Measurements from ENCODE around the gene PLEKHB2. TPM values are rescaled to one million over a fixed set of nuclear protein-coding genes. Genes with fewer than 3 reads are reported as not detected.
"Not testable (repeated sequence)": the region's sequence is repeated elsewhere in the genome, so short reads cannot be mapped to it uniquely, and the experiment has no call there.

Gene PLEKHB2
- total and polyA plus RNA-seq, 2 experiments from 2014 or later, result 36.6 to 61.0 TPM

DNA sequence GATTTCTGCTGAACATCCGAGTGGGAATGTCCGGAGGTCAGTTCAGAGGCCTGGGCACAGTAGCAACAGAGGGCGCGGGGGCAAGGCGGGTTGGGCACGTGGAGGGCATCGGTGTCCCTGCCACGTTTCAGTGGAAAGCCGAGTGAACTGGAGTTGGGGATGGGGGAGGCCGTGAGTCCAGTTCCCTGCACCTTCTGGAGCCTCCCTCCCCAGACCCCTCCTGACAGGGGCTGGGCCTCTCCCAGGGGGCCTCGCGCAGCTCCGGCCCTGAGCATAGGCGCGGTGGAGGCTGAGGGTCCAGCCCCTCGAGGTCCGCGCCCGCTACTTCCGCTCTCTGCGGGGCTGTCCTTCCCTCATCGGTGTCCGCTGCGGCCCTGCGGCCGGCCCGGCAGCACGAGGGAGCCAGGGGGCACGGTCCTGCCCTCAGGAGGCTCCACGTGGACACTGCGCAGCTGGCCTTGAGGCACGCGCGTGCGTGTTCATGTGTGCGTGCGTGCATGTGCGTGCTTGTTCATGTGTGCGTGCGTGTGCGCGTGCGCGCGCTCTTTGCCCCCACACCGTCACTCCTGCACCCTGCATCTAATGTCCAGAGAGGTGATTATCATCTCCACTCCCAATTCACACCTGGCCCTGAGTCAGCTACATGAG lies 50.2 kb downstream of the PLEKHB2 start:
- H3K36me3 ChIP-seq, result no peaks in the 10 kb centered on the region
- no peaks in the 10 kb centered on the region for H3K9me3 ChIP-seq (ENCODE audit: low read depth)
- H3K27me3 ChIP-seq, result no peaks in the 10 kb centered on the region
- TF ChIP-seq, protein P1, sequence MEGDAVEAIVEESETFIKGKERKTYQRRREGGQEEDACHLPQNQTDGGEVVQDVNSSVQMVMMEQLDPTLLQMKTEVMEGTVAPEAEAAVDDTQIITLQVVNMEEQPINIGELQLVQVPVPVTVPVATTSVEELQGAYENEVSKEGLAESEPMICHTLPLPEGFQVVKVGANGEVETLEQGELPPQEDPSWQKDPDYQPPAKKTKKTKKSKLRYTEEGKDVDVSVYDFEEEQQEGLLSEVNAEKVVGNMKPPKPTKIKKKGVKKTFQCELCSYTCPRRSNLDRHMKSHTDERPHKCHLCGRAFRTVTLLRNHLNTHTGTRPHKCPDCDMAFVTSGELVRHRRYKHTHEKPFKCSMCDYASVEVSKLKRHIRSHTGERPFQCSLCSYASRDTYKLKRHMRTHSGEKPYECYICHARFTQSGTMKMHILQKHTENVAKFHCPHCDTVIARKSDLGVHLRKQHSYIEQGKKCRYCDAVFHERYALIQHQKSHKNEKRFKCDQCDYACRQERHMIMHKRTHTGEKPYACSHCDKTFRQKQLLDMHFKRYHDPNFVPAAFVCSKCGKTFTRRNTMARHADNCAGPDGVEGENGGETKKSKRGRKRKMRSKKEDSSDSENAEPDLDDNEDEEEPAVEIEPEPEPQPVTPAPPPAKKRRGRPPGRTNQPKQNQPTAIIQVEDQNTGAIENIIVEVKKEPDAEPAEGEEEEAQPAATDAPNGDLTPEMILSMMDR (IDR thresholded peaks at IDR 0.05; ENCODE audit: low read depth, low read length), result no peak
- H3K4me1 ChIP-seq (ENCODE audit: low read depth), result no peaks in the 10 kb centered on the region
- no peak overlapping the region for H3K4me3 ChIP-seq
- no peak for DNase-seq (ENCODE audit: low read depth in 1 of 2, low spot score in 1 of 2)
- no peak overlapping the region for H3K27ac ChIP-seq

DNA sequence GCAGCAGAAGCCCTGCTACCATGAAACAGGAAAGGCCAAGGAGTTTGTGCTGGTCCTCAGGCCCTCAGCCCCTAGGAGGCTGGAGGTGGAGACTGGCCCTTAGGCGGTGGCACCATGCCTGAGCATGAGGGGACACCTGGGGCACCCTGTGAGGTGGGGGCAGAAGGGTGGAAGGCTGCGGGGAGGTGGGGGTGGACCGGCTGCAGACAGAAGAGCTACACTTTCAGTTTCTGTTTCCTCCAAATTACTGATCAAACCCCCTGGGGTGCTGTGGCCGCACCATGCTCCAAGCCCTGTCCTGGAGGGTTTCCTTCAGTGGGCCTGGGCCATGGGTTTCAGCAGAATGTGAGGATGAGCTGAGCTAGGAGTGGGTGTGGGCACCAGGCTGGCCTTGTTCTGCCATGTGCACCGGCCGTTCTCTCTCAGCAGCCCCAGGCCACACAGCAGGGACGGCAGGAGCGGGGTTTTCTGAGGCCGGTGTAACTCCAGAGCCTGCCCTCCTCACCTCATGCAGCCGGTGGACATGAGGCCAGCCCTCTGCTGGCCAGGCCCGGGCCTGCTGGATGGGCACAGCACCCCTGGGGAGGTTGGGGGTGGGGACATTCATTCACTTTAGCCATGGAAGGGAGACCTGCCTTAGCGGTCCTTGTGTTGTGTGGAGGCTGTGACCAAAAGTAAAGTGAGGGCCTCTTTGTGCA lies 51.5 kb downstream of the PLEKHB2 start:
- TF ChIP-seq, protein P1 (IDR thresholded peaks at IDR 0.05; ENCODE audit: low read depth, low read length), result no peak
- no peaks in the 10 kb centered on the region for H3K27me3 ChIP-seq
- no peak for DNase-seq (ENCODE audit: low read depth in 1 of 2, low spot score in 1 of 2)
- H3K4me3 ChIP-seq, result no peak overlapping the region
- H3K36me3 ChIP-seq, result no peaks in the 10 kb centered on the region
- no peak overlapping the region for H3K27ac ChIP-seq
- H3K9me3 ChIP-seq (ENCODE audit: low read depth), result no peaks in the 10 kb centered on the region
- H3K4me1 ChIP-seq (ENCODE audit: low read depth), result no peaks in the 10 kb centered on the region

DNA sequence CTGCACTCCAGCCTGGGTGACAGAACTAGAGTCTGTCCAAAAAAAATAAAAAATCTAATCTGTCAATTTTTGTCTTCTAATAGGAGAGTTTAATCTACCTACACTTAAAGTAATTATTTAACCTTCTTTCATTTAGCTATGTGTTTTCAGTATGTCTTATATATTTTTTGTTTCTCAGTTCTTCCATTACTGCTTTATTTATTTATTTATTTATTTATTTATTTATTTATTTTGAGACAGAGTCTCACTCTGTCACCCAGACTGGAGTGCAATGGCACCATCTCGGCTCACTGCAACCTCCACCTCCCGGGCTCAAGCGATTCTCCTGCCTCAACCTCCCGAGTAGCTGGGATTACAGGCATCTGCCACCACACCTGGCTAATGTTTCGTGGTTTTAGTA lies 60.4 kb downstream of the PLEKHB2 start:
- H3K36me3 ChIP-seq; H3K4me1 ChIP-seq (ENCODE audit: low read depth); DNase-seq (ENCODE audit: low read depth in 1 of 2, low spot score in 1 of 2); H3K27ac ChIP-seq; H3K9me3 ChIP-seq (ENCODE audit: low read depth); H3K27me3 ChIP-seq; H3K4me3 ChIP-seq: not testable (repeated sequence)

DNA sequence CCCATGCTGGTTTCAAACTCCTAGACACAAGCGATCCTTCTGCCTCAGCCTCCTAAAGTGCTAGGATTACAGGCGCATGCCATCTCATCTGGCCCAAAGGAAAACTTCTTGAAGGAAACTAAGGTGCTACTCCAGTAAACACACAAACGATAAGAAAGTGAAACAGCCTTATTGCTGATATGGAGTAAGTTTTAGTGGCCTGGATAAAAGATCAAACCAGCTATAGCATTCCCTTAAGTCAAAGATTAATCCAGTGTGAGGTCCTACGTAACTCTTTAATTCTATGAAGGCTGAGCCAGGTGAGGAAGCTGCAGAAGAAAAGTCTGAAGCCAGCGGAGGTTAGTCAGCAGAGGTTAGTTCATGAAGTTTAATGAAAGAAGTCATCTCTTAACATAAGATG lies 63.4 kb downstream of the PLEKHB2 start:
- Histone ChIP-seq H3K4me3 (no peak overlapping the region), H3K27ac (no peak overlapping the region), H3K4me1 (ENCODE audit: low read depth) (no peaks in the 10 kb centered on the region), H3K27me3 (no peaks in the 10 kb centered on the region), H3K9me3 (ENCODE audit: low read depth) (no peaks in the 10 kb centered on the region), H3K36me3 (no peaks in the 10 kb centered on the region)
- DNase-seq (ENCODE audit: low read depth in 1 of 2, low spot score in 1 of 2), result no peak
- TF ChIP-seq, protein P1 (IDR thresholded peaks at IDR 0.05; ENCODE audit: low read depth, low read length), result no peak

DNA sequence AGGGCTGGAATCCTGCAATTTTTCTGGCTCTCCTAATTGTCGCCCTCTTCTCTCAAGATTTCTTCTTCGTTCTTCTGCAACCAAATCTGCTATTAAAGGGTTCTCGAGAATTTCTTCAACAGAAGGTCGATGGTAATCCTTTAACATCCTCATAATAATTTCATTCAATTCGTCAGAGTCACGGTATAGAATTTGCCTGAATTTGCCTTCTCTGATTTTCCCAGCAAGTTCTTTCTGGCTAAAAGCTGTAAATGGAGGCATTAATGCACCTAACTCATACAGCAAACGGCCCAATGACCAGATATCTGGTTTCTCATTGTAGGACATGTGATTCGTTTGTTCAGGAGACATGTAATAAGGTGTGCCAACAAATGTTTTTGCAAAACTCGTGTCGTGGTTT lies 72.9 kb downstream of the PLEKHB2 start:
- not testable (repeated sequence) for H3K27me3 ChIP-seq; H3K27ac ChIP-seq; H3K36me3 ChIP-seq; H3K9me3 ChIP-seq (ENCODE audit: low read depth); H3K4me3 ChIP-seq; H3K4me1 ChIP-seq (ENCODE audit: low read depth); DNase-seq (ENCODE audit: low read depth in 1 of 2, low spot score in 1 of 2)

DNA sequence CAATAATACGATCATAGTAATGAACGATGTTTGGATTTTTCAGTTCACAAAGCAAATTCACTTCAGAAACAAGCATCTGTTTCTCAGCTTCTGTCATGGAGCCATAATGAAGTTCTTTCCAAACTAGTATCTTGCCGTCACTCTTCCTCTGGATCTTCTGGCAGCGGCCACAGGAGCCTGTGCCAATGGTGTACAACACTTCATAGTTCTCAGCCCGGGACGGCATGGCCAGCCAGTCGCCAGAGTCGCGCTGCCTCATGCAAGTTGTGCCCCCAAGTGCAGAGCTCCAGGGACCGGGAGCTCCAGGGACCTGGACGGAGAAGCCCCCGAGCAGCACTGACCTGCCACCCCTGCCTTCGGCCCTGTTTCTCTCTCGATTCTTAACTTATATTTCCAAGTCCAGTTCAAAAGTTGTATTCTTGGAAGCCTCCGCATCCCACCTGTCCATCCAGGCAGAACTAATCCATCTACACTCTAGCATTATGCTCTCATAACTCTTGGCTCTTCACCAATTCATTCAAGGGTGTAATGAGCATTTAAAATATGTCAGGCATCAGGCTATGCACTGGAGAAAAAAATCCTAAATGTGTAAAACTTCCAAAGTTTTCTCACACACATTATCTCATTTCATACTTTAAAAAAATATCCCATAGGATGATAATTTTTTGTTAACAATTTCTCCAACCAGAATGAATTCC lies 73.7 kb downstream of the PLEKHB2 start:
- H3K4me3 ChIP-seq; H3K27ac ChIP-seq; H3K4me1 ChIP-seq (ENCODE audit: low read depth); H3K27me3 ChIP-seq; H3K9me3 ChIP-seq (ENCODE audit: low read depth); H3K36me3 ChIP-seq: not testable (repeated sequence)
- peak in 1 of 2 donors; percentile 3 for DNase-seq (ENCODE audit: low read depth in 1 of 2, low spot score in 1 of 2)

DNA sequence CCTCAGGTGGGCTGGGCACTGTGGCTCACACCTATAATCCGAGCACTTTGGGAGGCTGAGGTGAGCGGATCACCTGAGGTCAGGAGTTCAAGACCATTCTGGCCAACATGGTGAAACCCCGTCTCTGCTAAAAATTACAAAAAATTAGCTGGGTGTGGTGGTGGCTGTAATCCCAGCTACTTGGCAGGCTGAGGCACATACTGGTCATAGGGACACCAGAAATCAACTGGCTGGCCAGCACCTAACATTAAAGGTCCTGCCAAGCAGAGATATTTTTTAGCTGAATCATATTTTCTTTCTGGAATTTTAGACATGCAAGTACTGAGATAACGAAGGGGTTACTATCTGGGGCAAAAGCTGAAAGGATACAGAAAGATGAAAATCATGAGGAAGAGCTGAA lies 76.3 kb downstream of the PLEKHB2 start:
- peak in 1 of 2 donors; percentile 59 for DNase-seq (ENCODE audit: low read depth in 1 of 2, low spot score in 1 of 2)
- not testable (repeated sequence) for H3K36me3 ChIP-seq

DNA sequence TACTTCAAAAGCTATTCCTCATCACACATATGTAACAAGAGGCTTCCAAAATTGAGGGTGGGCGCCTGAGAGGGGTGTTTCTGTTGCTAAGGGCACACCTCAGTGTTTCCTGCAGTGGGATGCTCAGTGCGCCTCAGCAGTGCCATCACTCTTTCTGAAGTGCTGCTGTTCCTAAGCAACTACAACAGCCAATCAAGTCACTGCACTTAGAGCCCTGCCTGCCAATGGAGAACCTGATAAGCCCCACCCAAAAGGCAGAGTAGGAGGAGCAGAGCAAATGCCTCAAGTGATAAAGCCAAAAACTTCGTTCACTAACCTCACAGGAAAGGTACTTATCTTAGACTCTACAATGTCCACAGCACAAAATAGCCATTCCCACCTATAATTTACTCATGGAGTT lies 88.3 kb downstream of the PLEKHB2 start:
- not testable (repeated sequence) for H3K27ac ChIP-seq; H3K9me3 ChIP-seq (ENCODE audit: low read depth); H3K4me1 ChIP-seq (ENCODE audit: low read depth); DNase-seq (ENCODE audit: low read depth in 1 of 2, low spot score in 1 of 2); H3K4me3 ChIP-seq; H3K27me3 ChIP-seq; H3K36me3 ChIP-seq

More for the DNA sequence above, 76.3 kb downstream of the PLEKHB2 start:
- not testable (repeated sequence) for H3K27ac ChIP-seq; H3K4me1 ChIP-seq (ENCODE audit: low read depth); H3K4me3 ChIP-seq; H3K9me3 ChIP-seq (ENCODE audit: low read depth); H3K27me3 ChIP-seq

DNA sequence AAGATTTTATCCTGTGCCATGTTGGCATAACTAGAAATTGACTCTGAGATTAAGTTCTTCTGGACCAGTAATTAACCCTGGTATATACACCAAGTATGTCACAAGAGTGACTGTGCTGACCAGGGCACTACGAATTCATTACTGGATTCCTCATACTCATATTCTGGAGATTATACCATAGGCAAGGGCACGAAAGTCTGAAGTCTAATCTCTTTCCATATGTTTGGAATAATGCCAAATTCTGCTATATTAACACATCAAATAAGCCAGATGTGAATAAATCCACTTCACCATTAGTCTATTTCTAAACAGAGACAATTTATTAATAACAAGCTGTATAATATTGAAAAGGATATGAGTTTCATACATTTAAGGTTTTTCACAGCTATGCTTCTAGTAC lies 91.0 kb downstream of the PLEKHB2 start:
- H3K27me3 ChIP-seq; H3K36me3 ChIP-seq; DNase-seq (ENCODE audit: low read depth in 1 of 2, low spot score in 1 of 2); H3K4me3 ChIP-seq; H3K9me3 ChIP-seq (ENCODE audit: low read depth); H3K4me1 ChIP-seq (ENCODE audit: low read depth); H3K27ac ChIP-seq: not testable (repeated sequence)

All from cardiac muscle cell (in vitro differentiated cells and primary cell).